HG02798 (cell line): Measurements from ENCODE around the gene RNF6.

Source experiments
- ATAC-seq: cut with Tn5 transposase; IDR thresholded peaks from one replicate; pipeline ENCODE4 v1.9.1; 2021; ENCODE audit warnings: mild to moderate bottlenecking; ENCODE audit not compliant: unreplicated experiment, poor library complexity

The RNF6 gene

DNA sequence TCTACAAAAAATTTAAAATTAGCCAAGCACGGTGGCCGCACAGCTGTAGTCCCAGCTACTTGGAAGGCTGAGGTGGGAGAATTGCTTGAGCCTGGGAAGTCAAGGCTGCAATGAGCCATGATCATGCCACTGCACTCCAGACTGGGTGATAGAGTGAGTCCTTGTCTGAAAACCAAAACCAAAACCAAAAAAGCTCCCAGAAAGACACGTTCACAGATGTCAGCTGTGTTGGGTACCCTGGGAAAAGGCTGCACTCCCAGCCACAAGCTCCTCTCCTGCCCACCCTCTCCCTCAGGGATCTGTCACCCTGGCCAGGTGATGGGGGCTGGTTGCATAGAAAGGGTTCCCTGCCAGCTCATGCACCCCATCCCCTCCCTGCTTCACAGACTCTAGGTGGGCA is 53.3 kb downstream of the RNF6 start:
- ATAC-seq = no peak

DNA sequence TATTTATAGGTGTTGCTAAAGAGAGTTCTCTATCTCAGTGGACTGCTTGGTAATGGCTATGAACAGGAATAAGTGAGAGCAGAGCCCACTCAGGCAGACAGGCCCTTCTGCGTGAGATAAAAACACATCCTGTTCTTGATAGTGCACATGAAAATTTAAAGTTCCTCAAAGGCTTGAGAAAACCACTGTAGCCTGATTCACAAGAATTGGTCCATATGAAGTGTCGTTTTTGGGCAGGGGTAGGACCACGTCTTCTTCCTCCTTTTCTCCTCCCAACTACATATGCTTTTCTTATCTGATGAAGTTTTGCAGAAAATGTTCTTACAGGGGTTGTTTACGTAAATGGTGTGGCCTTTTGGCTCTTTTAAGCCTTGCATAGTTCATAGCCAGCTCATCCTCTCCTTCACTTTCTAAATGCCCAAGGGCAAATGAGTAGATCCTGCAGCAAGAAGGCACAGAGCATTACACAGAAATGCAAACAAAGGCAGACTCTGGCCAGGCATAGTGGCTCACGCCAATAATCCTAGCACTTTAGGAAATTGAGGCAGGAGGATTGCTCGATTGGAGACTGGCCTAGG is 53.8 kb downstream of the RNF6 start:
- no peak for ATAC-seq

DNA sequence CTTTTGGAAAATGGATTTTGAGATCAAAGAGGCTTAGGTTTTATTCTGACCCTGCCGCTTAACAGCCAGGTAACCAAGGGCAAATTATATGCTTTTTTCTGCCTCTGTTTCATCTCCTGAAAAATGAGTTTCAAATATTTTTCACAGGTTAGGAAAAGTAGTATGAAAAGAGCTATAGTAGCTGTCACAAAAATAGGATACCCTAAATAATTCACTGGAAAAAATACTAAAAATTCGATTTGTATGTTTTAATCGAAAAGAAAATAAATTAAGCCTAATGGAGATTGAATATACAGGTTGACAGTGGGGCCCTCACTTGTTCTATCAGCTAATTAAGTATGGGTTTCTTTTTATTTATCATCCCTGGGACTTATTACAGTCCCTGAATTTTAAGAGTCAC is 58.3 kb downstream of the RNF6 start:
- no peak for ATAC-seq
